ENCODE results near the gene ABCC2.
"Not testable (repeated sequence)": the region's sequence is repeated elsewhere in the genome, so short reads cannot be mapped to it uniquely, and the experiment has no call there.

Gene ABCC2

DNA sequence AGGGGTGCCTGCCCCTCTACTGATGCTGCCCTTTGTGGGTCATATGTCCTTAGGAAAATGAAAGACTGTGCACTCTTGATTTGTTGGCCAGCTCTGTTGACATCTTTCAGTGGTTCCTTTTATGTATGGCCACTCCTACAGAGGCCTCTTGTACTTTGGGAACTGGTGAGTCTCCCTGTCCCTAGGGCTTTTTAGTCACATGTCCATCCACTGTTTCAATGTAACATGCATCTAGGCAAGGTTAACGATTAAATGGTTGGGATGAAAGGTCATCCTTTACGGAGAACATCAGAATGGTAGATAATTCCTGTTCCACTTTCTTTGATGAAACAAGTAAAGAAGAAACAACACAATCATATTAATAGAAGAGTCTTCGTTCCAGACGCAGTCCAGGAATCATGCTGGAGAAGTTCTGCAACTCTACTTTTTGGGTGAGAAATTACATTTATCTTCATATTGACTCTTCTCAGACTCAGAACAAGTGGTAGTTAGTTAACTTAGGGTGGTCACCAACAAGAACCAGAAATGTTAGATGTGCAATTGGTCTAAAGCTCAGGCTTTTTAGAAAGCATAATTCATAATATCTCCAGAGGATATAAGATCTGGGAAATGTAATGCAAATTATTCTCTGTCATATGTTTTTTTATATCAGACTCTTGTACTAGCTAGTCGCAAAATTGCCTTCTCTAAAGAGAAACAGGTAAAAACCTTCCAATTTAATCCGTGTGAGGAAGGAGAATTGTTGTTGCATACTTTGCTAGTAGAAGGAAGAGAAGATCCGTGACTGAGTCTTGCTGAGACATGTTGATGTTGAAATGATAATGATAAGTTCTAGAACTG is at the start of gene ABCC2:
TSS of gene ABCC2 (plus strand) at position 194 of the 840 bp plus-strand sequence. CDS start at position 399, 205 bp downstream.
- DNase-seq: no peak

DNA sequence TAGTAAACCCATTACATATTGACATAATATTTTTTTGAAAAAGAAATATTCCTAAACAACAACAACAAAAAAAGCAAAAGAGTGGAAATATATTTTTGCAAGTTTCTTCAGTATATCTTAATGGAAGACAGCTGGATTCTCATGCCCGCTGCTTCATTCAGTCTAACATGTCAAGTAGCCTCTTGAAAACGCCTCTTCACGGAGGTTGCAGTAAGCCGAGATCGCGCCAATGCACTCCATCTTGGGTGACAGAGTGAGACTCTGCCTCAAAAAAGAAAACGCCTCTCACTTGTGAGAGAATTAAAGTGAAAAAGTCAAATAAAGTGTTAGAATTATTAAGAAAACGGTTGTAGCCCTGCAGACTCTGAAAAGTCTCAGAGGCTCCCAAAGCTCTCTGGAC is 49.1 kb upstream of the ABCC2 start:
- DNase-seq: no peak

DNA sequence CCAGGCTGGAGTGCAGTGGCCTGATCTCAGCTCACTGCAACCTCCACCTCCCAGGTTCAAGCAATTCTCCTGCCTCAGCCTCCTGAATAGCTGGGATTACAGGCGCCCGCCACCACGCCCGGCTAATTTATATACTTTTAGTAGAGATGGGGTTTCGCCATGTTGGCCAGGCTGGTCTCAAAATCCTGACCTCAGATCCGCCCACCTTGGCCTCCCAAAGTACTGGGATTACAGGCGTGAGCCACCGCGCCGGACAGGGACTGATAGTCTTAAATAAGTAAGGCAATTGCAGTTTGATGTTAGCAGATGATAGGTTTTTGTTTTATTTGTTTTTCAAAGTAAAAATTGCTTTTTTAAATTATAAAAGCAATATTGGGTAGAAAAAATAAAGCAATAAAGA is 48.3 kb upstream of the ABCC2 start:
- not testable (repeated sequence) for DNase-seq

GRCh38 chr10:99740260-99740659 is 42.2 kb upstream of the ABCC2 start:
- no peak for DNase-seq

DNA sequence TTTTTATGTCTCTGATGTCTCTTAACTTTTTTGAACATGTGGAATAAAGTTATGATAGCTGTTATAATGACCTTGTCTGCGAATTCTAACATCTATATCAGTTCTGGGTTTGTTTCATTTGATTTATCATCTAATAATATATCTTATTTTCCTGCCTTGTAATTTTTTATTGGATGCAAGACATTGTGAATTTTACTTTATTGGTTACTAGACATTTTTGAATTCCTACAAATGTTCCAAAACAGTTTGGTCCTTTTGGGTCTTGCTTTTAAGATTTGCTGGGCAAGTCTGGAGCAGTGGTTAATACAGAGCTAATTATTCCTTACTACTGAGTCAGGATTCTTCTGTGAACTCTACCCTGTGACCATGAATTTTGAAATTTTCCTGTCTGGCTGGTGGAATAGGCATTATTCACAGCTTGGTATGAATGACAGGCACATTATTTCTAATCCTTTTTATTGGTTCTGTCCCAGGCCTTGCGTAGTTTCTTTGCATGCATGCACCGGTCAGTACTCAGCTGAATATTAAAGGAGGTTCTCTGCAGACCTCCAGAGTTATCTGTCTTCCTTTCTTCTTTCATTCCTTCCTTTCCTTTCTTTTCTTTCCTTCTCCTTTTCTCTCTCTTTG is 41.4 kb upstream of the ABCC2 start:
- DNase-seq: peak; percentile 27

- peak; percentile 52 for DNase-seq
These were observed 40.2 kb upstream of the ABCC2 start for GRCh38 chr10:99742254-99742653.

DNA sequence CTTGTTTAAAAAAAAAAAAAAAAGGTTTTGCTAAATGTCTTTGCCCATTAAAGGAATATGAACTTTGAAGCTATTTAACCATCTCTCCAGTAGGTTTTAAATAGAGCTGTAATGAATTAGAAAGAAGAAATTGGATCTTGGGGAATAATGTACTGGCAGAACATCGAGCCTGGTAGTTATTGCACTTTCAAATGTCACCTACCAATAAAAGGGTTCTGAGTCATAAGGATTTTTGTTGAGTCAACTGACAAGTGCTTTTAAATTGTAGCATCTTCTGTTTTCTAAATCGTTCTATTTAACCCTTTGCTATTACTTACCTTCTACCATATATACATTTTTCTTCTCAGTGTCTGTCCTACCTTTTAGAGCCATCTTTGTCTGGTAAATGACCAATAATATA is 39.7 kb upstream of the ABCC2 start:
- DNase-seq: peak; percentile 74

DNA sequence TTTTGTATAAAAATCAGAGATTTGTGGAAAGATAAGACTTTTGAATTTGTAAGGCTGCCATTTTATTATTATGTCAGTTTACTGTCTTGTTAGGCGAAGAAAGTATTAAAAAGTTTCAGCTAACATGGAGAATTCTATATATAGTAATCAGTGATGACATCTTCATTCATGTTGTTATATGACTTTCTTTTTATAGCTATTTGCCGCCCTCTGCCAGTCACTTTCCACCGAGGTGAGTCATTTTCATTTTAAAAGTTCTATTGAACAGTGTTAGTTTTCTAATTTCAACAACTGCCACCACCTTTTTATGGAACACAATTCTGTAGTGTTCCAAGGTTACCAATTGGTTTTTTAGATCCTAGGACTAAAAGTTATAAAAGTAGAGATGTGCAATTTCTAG is 38.6 kb upstream of the ABCC2 start:
- DNase-seq: no peak

DNA sequence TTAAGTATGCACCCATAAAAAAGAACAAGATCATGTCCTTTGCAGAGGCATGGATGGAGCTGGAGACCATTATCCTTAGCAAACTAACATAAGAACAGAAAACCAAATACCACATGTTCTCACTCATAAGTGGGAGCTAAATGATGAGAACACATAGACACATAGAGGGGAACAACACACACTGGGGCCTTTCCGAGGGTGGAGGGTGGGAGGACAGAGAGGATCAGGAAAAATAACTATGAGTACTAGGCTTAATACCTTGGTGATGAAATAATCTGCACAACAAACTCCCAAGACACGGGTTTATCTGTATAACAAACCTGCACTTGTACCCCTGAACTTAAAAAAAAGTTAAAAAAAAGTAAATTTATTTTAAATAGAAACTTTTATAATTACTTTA is 36.3 kb upstream of the ABCC2 start:
- DNase-seq: not testable (repeated sequence)

- no peak for DNase-seq
These were observed 33.5 kb upstream of the ABCC2 start for GRCh38 chr10:99748823-99749451.

- no peak for DNase-seq
These were observed 31.8 kb upstream of the ABCC2 start for GRCh38 chr10:99750641-99751040.

DNA sequence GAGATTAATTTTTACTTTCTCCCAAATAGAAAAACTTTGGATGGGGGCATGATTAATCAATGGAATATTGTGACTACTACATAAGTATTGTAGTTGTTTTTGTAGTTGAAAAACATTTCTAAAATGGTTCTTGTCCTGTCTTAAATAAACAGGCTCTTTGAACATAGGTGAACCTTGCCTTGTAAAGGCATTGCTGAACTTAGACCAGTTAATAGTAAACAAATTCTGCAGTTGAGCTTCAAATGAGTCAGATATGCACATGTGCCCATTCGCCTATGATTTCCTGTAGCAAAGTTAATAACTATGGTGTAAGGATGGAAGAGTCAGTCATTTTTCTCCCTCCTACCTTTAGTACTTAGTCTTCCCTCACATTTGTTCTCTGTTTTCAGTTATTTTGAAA is 27.8 kb upstream of the ABCC2 start:
- peak; percentile 75 for DNase-seq

GRCh38 chr10:99756159-99756558 is 26.3 kb upstream of the ABCC2 start:
- no peak for DNase-seq

DNA sequence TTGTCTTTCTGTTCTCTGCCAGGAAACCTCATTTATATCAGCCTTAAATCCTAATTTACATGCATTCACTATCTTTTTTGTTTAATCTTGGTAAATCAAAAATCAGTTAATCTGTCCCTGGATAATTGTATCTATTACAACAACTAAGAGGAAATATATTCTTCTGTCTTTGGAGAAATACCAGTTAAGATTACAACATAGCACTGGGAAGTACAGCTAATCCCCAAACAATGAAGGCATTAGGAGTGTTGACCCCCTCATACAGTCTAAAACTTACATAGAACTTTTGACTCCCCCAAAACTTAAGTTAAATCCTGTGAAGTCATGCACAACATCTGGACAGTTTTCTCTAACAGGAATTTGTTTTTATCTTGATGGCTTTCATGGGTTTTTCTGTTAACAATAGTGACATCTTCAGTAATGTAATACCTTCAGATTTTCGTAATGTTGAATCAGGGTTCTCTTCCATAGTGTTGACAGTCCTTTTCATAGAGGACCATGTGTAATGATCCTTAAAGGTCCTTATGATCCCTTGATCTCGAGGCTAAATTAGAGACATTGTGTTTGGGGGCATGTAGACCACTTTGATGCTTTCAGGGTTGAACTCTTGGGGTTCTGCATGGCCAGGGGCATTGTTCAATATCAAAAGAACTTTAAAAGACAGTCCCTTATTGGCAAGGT is 24.1 kb upstream of the ABCC2 start:
- peak; percentile 77 for DNase-seq

DNA sequence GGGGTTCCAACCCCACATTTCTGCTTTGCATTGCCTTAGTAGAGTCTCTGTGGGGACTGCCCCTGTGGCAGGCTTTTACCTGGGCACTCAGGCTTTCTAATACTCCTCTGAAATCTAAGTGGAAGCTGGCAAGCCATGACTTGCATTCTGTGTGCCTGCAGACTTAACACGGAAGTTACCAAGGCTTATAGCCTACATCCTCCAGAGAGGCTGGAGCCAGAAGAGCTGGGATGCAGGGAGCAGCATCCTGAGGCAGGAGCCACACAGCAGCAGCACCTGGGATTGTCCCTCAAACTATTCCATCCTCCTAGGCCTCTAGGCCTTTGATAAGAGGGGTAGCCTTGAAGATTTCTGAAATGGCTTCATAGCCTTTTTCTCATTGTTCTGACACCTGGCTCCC is 22.1 kb upstream of the ABCC2 start:
- DNase-seq: no peak

GRCh38 chr10:99761365-99761764 is 21.1 kb upstream of the ABCC2 start:
- DNase-seq: no peak

DNA sequence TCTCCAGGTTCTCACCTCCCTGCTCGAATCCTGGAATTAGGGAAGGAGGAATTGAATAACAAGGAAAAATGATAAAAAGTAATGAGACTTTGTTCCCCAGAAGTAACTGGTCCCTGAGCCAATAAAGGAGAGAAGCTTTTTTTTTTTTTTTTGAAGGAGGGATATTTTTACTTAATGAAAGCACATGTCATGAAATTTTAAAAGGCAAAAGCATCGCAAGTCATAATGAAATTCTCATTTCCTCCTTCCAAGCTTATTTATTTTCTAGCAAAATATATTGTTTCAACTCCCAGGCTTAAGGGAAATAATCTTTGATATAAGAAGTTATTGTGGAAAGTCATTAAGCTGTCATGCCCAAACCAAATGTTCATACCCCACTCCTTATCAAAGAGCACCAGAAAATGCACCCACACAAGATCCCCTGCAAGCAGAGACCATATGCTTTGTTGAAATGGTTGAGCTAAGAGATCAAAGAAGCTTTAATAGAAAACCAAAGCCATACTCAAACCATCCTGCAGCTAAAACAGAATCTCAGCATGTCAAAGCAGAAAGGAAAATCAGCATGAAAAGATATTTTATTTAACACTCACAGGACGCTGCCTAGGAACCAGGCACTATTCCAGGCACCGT is 16.7 kb upstream of the ABCC2 start:
- no peak for DNase-seq

DNA sequence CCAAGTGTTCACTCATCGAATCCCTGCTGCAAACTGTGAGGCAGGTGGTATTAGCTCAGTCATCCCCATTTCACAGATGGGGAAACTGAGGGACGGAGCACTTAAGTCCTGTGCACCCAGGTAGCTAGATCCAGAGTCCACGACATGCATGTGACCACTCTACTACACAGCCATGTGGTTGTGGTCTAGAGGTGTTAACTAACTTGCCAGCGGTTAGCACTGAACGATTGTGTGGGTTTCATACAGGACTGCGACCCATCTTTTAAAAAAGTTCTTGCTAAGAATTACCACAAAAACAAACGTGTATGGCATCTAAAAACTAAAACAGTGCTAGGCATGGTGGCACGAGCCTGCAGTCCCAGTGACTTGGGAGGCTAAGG is 16.1 kb upstream of the ABCC2 start:
- DNase-seq: no peak

DNA sequence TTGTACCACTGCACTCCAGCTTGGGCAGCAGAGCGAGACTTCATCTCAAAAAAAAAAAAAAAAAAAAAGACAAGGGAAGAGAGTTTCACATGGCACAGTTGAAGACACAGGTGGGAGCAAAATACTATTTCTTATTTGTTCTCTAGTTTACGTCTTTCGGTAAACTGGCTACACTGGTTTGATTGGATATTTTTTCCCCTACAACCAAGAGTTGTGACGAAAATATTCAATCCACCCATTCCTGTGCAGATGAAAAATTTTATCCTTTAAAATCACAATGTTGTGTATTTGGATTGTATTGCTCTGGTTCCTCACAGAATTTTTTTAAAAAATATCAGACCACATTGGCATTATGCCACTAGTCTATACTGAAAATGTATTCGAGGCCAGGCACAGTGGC is 14.5 kb upstream of the ABCC2 start:
- no peak for DNase-seq

DNA sequence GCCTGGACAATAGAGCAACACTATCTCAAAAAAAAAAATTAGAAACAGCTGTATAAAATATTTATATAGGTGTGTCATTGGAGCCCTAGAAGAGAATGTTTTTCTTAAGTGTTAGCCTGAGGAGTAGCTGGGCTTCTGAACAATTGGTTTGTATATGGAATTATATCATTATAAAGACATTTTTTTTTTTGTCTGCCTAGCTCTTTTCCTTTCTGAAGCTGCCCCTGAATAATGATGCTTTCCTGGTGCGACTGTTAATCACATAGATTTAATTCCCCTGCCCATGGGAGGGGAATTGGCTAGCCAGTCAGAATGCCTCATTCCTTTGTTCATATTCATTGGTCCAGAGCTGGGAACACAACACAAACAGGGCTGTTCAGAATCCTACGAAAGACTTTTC is 13.9 kb upstream of the ABCC2 start:
- DNase-seq: peak; percentile 29

GRCh38 chr10:99769706-99770105 is 12.7 kb upstream of the ABCC2 start:
- no peak for DNase-seq

DNA sequence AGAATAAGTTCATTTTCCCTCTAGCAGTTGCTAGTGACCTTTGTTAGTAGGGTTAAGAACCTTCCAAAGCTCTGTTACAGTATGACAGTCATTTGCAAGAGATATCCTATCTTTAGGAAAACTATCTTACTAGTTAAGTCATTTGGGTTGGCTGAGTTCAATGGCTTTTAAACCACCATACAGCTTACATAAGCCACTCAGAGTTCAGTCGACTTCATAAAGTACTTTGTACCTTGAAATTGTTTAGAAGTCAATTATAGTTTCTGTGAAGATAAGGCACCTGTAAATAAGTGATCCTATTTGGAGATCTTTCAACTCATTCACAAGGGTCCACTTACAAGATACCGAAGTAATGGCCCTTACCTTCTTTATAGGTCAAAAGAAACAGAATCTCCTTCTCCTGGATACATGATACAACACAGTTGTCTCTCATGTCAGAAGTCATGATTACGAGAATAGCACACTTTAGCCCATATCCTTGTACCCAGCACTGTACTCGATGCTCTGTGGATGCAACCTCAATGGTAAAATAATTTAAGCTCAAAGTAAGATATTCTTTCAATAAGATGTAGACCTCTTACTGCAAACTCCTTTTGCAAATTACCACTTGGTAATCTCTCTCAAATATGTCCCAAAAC is 11.9 kb upstream of the ABCC2 start:
- DNase-seq: no peak

DNA sequence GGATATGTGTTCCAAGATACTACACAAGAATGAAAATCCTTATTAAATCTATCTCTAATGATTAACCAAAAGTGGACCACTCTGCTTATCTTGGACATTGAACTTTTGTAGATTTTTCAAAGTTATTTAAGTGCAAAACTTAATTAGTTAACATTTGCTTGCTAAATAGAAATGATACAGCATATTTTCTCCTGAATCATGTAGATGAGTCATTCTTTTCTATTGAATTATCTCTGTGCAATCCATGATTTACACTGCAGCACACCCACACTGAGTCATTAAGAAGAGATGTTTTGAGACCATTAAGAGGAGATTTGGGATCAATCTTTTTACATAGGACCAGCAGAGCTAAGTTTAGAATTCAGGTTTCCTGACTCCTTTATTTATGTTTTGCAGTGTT is 6.6 kb upstream of the ABCC2 start:
- DNase-seq: peak; percentile 92

Data from HCEC 1CT (cell line).